ENCODE data around the gene MAML3.

MAML3 gene

GRCh38 chr4:139860435-139861024 lies 293.5 kb downstream of the MAML3 start:
- H3K4me3 ChIP-seq (ENCODE audit: low read depth, low read length): no peak overlapping the region
- no peak for DNase-seq (ENCODE audit: low read depth)
- no peak for TF ChIP-seq CTCF (conservative IDR thresholded peaks at IDR 0.05; ENCODE audit: low read depth, low read length)

- no peak for TF ChIP-seq CTCF (conservative IDR thresholded peaks at IDR 0.05; ENCODE audit: low read depth, low read length)
- DNase-seq (ENCODE audit: low read depth): no peak
- H3K4me3 ChIP-seq (ENCODE audit: low read depth, low read length): no peak overlapping the region
Measured at GRCh38 chr4:139859876-139860275, 294.1 kb downstream of the MAML3 start.

GRCh38 chr4:139858436-139859205 lies 295.4 kb downstream of the MAML3 start:
- no peak for DNase-seq (ENCODE audit: low read depth)
- no peak for TF ChIP-seq CTCF (conservative IDR thresholded peaks at IDR 0.05; ENCODE audit: low read depth, low read length)
- H3K4me3 ChIP-seq (ENCODE audit: low read depth, low read length): no peak overlapping the region

- TF ChIP-seq CTCF (conservative IDR thresholded peaks at IDR 0.05; ENCODE audit: low read depth, low read length): no peak
- DNase-seq (ENCODE audit: low read depth): no peak
- no peak overlapping the region for H3K4me3 ChIP-seq (ENCODE audit: low read depth, low read length)
Measured at GRCh38 chr4:139857977-139858376, 296.0 kb downstream of the MAML3 start.

- no peak for TF ChIP-seq CTCF (conservative IDR thresholded peaks at IDR 0.05; ENCODE audit: low read depth, low read length)
- no peak overlapping the region for H3K4me3 ChIP-seq (ENCODE audit: low read depth, low read length)
- DNase-seq (ENCODE audit: low read depth): peak; percentile 36
Measured at GRCh38 chr4:139857021-139857420, 297.0 kb downstream of the MAML3 start.

GRCh38 chr4:139854668-139855403 lies 299.1 kb downstream of the MAML3 start:
- DNase-seq (ENCODE audit: low read depth): no peak
- TF ChIP-seq CTCF (conservative IDR thresholded peaks at IDR 0.05; ENCODE audit: low read depth, low read length): no peak
- H3K4me3 ChIP-seq (ENCODE audit: low read depth, low read length): no peak overlapping the region
